ENCODE results near the gene ESRRA. TPM values are rescaled to one million over a fixed set of nuclear protein-coding genes. Genes with fewer than 3 reads are reported as not detected.

The ESRRA gene
- total and polyA plus RNA-seq, 9 of the 15 experiments (the other 6 are each of a cell fraction or from before 2014, with no cell fraction given), result 0.27 to 89.7 (median 23.7) TPM

DNA sequence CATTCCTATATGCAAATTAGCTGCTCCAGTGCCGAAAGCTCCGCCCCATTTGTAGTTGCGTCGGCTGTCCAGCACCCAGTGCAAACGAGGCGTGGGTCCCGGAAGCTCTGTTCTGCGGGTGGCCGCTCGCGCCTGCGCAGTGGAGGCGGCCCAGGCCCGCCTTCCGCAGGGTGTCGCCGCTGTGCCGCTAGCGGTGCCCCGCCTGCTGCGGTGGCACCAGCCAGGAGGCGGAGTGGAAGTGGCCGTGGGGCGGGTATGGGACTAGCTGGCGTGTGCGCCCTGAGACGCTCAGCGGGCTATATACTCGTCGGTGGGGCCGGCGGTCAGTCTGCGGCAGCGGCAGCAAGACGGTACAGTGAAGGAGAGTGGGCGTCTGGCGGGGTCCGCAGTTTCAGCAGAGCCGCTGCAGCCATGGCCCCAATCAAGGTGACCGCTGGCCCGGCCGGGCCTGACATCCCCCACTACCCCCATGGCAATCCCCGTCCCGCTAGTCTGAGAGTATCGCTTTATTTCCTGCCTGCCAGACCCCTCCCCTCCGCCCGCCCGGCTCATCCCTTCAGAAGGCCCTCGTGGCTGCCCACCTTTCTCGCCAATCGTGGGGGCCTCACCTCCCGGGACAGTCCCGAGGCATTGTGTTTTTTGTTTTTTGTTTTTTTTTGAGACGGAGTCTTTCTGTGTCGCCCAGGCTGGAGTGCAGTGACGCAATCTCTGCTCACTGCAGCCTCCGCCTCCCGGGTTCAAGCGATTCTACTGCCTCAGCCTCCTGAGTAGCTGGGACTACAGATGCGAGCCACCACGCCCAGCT is 12.8 kb downstream of the ESRRA start, which contains the start of gene PRDX5:
Gene PRDX5 (plus strand): TSS at position 161 of the 805 bp plus-strand sequence. CDS start 95 bp downstream, at position 256.
- H4K20me1 ChIP-seq (replicated peaks; ENCODE audit: control insufficient read depth, insufficient read depth, low read length), result no peaks in the 10 kb centered on the region; the same call in 1 of the 2 replicates
- peaks cover 67% of the 10 kb centered on the region; the same call in 2 of the 3 replicates for H3K36me3 ChIP-seq (ENCODE audit: control insufficient read depth, insufficient read depth, low read length)
- under 1% methylated on average over 55 of the region's 61 CpGs for WGBS (ENCODE audit: insufficient coverage, low coverage, missing lambda C conversion rate)
- ATAC-seq (peak; percentile 85), DNase-seq (ENCODE audit: extremely low read depth in 1 of 4, low spot score in 3 of 4) (peak; percentile 94 to 97 (median 96)), FAIRE-seq (peak; percentile 26)
- intact Hi-C loops (cut with micrococcal nuclease) (loop anchor here (1.0 kb wide), 2 partner anchors 13 to 37 kb away; no protein-coding TSS in a partner anchor), in situ Hi-C loops (cut with MboI) (no loop called here)
- peak within 1 kb of the TSS; percentile 92 for H2AFZ ChIP-seq (ENCODE audit: low read depth, low read length)
- no peaks in the 10 kb centered on the region for H3K9me1 ChIP-seq (ENCODE audit: control insufficient read depth, insufficient read depth, low read length)
- CTCF ChIA-PET (ENCODE audit: low intra/inter-chr PET ratio), result interaction anchor here (1.1 to 2.7 kb wide), 4 partner anchors 14 to 335 kb away, joined by 3 to 19 read pairs (median 6); no protein-coding TSS in a partner anchor
- H3K27me3 ChIP-seq (ENCODE audit: control insufficient read depth in 2 of 2, insufficient read depth in 2 of 2, low read length in 2 of 2), result no peaks in the 10 kb centered on the region
- POLR2A ChIA-PET, result interaction anchor here (0.6 to 2.6 kb wide), 21 partner anchors 9 to 1679 kb away, joined by 3 to 12 read pairs (median 6); partner anchors contain the start of genes CCDC88B and STIP1
- H3K4me2 ChIP-seq (ENCODE audit: insufficient read depth, low read length), result peak within 1 kb of the TSS; percentile 95
- peaks cover 9 to 66% of the 10 kb centered on the region in 2 experiments; a peak in 4 of 5 replicates for H3K4me1 ChIP-seq (replicated peaks in 1 of 2; ENCODE audit: control insufficient read depth in 2 of 2, insufficient read depth in 2 of 2, low read length in 2 of 2)
- H3K9ac ChIP-seq (ENCODE audit: insufficient read depth in 1 of 2, low read depth in 2 of 2, low read length in 2 of 2), result peak within 1 kb of the TSS; percentile 92 to 94
- no peaks in the 10 kb centered on the region for H3K9me3 ChIP-seq (replicated peaks; ENCODE audit: control insufficient read depth, insufficient read depth, low read depth, low read length)
- H3K79me2 ChIP-seq (ENCODE audit: control insufficient read depth, insufficient read depth, low read length), result peaks cover 31% of the 10 kb centered on the region
- peak within 1 kb of the TSS; percentile 99 for H3K27ac ChIP-seq (ENCODE audit: extremely low read depth, low read depth, low read length)
- TSS peak; percentile 55 for BruUV-seq (replicated peaks)
- H3K4me3 ChIP-seq, result peak within 1 kb of the TSS; percentile 94
- TF ChIP-seq RNF2 (IDR thresholded peaks at IDR 0.05) (0 out of 2 replicates have a peak, but pooled peaks have one; percentile 4), PHF8 (IDR thresholded peaks at IDR 0.05; ENCODE audit: borderline replicate concordance, low read length) (peak; percentile 70; the same call in 1 of the 2 replicates), CXXC5 (CRISPR knock-in tag; IDR thresholded peaks at IDR 0.05) (peak; percentile 71), CHCHD3 (CRISPR knock-in tag; IDR thresholded peaks at IDR 0.05) (no peak), ZNF445 (CRISPR knock-in tag; IDR thresholded peaks at IDR 0.05; ENCODE audit: low read depth) (no peak), SMARCA4 (IDR thresholded peaks at IDR 0.05) (peak; percentile 42; the same call in 1 of the 2 replicates), ZNF431 (CRISPR knock-in tag; IDR thresholded peaks at IDR 0.05) (peak; percentile 43), CCNT2 (IDR thresholded peaks at IDR 0.05; ENCODE audit: borderline replicate concordance, extremely low read depth, insufficient read length, low read depth, low read length) (peak; percentile 90), POLR2AphosphoS5 (IDR thresholded peaks at IDR 0.05; ENCODE audit: control insufficient read depth, insufficient read depth, low read depth, low read length) (peak; percentile 81), ZNF134 (CRISPR knock-in tag; conservative IDR thresholded peaks at IDR 0.05) (0 out of 2 replicates have a peak, but pooled peaks have one; percentile 5), ELF1 (tag; IDR thresholded peaks at IDR 0.05) (peak; percentile 77; the same call in 1 of the 2 replicates)
- TF ChIP-seq, protein P1, sequence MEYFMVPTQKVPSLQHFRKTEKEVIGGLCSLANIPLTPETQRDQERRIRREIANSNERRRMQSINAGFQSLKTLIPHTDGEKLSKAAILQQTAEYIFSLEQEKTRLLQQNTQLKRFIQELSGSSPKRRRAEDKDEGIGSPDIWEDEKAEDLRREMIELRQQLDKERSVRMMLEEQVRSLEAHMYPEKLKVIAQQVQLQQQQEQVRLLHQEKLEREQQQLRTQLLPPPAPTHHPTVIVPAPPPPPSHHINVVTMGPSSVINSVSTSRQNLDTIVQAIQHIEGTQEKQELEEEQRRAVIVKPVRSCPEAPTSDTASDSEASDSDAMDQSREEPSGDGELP (CRISPR knock-in tag; IDR thresholded peaks at IDR 0.05; ENCODE audit: borderline replicate concordance), result peak; percentile 76
- TF ChIP-seq, protein P2, sequence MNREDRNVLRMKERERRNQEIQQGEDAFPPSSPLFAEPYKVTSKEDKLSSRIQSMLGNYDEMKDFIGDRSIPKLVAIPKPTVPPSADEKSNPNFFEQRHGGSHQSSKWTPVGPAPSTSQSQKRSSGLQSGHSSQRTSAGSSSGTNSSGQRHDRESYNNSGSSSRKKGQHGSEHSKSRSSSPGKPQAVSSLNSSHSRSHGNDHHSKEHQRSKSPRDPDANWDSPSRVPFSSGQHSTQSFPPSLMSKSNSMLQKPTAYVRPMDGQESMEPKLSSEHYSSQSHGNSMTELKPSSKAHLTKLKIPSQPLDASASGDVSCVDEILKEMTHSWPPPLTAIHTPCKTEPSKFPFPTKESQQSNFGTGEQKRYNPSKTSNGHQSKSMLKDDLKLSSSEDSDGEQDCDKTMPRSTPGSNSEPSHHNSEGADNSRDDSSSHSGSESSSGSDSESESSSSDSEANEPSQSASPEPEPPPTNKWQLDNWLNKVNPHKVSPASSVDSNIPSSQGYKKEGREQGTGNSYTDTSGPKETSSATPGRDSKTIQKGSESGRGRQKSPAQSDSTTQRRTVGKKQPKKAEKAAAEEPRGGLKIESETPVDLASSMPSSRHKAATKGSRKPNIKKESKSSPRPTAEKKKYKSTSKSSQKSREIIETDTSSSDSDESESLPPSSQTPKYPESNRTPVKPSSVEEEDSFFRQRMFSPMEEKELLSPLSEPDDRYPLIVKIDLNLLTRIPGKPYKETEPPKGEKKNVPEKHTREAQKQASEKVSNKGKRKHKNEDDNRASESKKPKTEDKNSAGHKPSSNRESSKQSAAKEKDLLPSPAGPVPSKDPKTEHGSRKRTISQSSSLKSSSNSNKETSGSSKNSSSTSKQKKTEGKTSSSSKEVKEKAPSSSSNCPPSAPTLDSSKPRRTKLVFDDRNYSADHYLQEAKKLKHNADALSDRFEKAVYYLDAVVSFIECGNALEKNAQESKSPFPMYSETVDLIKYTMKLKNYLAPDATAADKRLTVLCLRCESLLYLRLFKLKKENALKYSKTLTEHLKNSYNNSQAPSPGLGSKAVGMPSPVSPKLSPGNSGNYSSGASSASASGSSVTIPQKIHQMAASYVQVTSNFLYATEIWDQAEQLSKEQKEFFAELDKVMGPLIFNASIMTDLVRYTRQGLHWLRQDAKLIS (CRISPR knock-in tag; IDR thresholded peaks at IDR 0.05), result 0 out of 2 replicates have a peak, but pooled peaks have one; percentile 4
- TF ChIP-seq, protein P3, sequence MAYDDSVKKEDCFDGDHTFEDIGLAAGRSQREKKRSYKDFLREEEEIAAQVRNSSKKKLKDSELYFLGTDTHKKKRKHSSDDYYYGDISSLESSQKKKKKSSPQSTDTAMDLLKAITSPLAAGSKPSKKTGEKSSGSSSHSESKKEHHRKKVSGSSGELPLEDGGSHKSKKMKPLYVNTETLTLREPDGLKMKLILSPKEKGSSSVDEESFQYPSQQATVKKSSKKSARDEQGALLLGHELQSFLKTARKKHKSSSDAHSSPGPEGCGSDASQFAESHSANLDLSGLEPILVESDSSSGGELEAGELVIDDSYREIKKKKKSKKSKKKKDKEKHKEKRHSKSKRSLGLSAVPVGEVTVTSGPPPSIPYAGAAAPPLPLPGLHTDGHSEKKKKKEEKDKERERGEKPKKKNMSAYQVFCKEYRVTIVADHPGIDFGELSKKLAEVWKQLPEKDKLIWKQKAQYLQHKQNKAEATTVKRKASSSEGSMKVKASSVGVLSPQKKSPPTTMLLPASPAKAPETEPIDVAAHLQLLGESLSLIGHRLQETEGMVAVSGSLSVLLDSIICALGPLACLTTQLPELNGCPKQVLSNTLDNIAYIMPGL (CRISPR knock-in tag; IDR thresholded peaks at IDR 0.05), result peak; percentile 80; the same call in 1 of the 2 replicates
